H1 (cell line): Measurements from ENCODE around the gene MARK3. TPM values are rescaled to one million over a fixed set of nuclear protein-coding genes. Genes with fewer than 3 reads are reported as not detected.

Source experiments
- BCL11A ChIP-seq, 2 experiments: IDR thresholded peaks; one replicate each; pipeline ENCODE4 v1.6.1; 2011; ENCODE audit warnings: low read depth in 2 of 2, low read length in 2 of 2, mild to moderate bottlenecking in 2 of 2
- CEBPB ChIP-seq: IDR thresholded peaks from 2 replicates; pipeline ENCODE4 v1.6.1; 2012; ENCODE audit warnings: low read depth, low read length
- CHD7 ChIP-seq: fragments of 300-600 bp; sonication (generic); IDR thresholded peaks from 2 replicates; pipeline ENCODE4 v1.7.1; 2012; ENCODE audit warnings: low read length, moderate library complexity, mild to moderate bottlenecking, inconsistent platforms; ENCODE audit not compliant: insufficient replicate concordance
- CTBP2 ChIP-seq: IDR thresholded peaks from 2 replicates; pipeline ENCODE4 v1.7.0; 2011; ENCODE audit warnings: borderline replicate concordance, mild to moderate bottlenecking, moderate library complexity, mixed read lengths, low read length; ENCODE audit not compliant: insufficient read depth, insufficient read length
- EP300 ChIP-seq, 2 experiments: IDR thresholded peaks; 1 replicate in 1 of 2; 2 replicates in 1 of 2; pipeline ENCODE4 v1.6.1; 2011 to 2012; ENCODE audit warnings: low read depth in 2 of 2, low read length in 2 of 2, mild to moderate bottlenecking in 2 of 2, borderline replicate concordance in 1 of 2, inconsistent platforms in 1 of 2, moderate library complexity in 1 of 2
- EZH2 ChIP-seq: fragments of 200-600 bp; sonication (generic); IDR thresholded peaks from 2 replicates; pipeline ENCODE4 v1.7.1; 2012; ENCODE audit warnings: low read depth, mild to moderate bottlenecking, moderate library complexity, low read length, inconsistent platforms; ENCODE audit not compliant: severe bottlenecking
- KDM4A ChIP-seq: IDR thresholded peaks from one replicate; pipeline ENCODE4 v1.7.1; 2012; ENCODE audit warnings: low read depth, mild to moderate bottlenecking, moderate library complexity, low read length, inconsistent platforms; ENCODE audit not compliant: severe bottlenecking
- PHF8 ChIP-seq: fragments of 200-600 bp; sonication (generic); conservative IDR thresholded peaks from 2 replicates; pipeline ENCODE4 v1.7.1; 2012; ENCODE audit warnings: low read depth, mild to moderate bottlenecking, inconsistent platforms, low read length, moderate library complexity
- RAD21 ChIP-seq, 2 experiments: IDR thresholded peaks in 1 of 2; conservative IDR thresholded peaks in 1 of 2; 2 replicates each; pipeline ENCODE4 v1.6.1; 2011; ENCODE audit warnings: low read depth in 2 of 2, low read length in 2 of 2, improper control_type of control experiment in 1 of 2, inconsistent platforms in 1 of 2, mild to moderate bottlenecking in 1 of 2, moderate library complexity in 1 of 2
- SIRT6 ChIP-seq: IDR thresholded peaks from one replicate; pipeline ENCODE4 v1.7.1; 2012; ENCODE audit warnings: low read length, inconsistent platforms
- TEAD4 ChIP-seq: IDR thresholded peaks from 2 replicates; pipeline ENCODE4 v1.6.1; 2012; ENCODE audit warnings: low read depth, low read length, inconsistent platforms, mixed read lengths
- polyA plus RNA-seq, 7 experiments: library from polyadenylated mRNA; depleted of rRNA in 3 of 7; stranded (reverse) in 5 of 7; unstranded in 2 of 7; fragments of >200 nt in 5 of 7; fragments of 200-250 nt in 2 of 7; gene quantifications; 1 replicate in 5 of 7; 2 replicates in 1 of 7; 4 replicates in 1 of 7; pipeline versions ENCODE4 v1.2.1 to v1.2.3, GENCODE V29; 2011 to 2013; ENCODE audit warnings: missing spikeins in 2 of 7, mixed read lengths in 2 of 7
- total RNA-seq: library from RNA; stranded (reverse); fragmentation: NEBNext Ultra II Directional; extraction: Animal tissue kit (Norgen Biotek cat#: 25700); gene quantifications from 2 replicates; pipeline ENCODE4 v1.2.1, GENCODE V29; 2021

The MARK3 gene
- total and polyA plus RNA-seq, 2 of the 8 experiments (the other 6 are each of a cell fraction or from before 2014, with no cell fraction given): 39.4 to 76.9 TPM

DNA sequence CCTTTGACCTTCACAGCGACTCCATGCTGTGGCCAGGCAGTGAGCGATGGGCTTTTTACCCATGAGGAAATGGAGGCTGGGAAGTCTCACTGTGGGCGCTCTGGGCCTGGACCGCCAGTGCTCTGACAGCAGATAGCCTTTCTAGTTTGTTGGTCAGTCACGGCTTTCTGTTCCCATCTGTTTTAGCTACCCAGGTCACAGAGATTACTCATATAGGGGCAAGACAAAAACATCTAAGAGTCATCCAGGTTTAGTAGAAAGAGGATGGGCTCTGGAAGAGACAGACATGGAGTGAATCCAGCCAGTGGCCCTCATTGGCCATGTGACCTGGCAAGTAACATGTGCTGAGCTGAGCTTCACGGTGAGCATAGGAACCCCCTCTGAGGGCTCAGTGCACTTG lies 68.6 kb downstream of the MARK3 start (continued):
- TF ChIP-seq CHD7 (no peak), CEBPB (no peak), EP300 (IDR thresholded peaks at IDR 0.05; ENCODE audit: borderline replicate concordance in 1 of 2, low read depth in 2 of 2, low read length in 2 of 2) (no peak), CTBP2 (no peak), EZH2 (no peak), RAD21 (IDR thresholded peaks at IDR 0.05 in 1 of 2, conservative IDR thresholded peaks at IDR 0.05 in 1 of 2; ENCODE audit: low read depth in 2 of 2, low read length in 2 of 2) (no peak), BCL11A (IDR thresholded peaks at IDR 0.05; ENCODE audit: low read depth in 2 of 2, low read length in 2 of 2) (no peak), TEAD4 (no peak), SIRT6 (no peak), KDM4A (no peak), PHF8 (no peak)
